GM19240 (cell line): ENCODE results near the gene SREK1.

Source experiments
- DNase-seq: peaks from one replicate; pipeline ENCODE4 v3.0.0; 2011; ENCODE audit warnings: low spot score; ENCODE audit not compliant: insufficient read length

The SREK1 gene

DNA sequence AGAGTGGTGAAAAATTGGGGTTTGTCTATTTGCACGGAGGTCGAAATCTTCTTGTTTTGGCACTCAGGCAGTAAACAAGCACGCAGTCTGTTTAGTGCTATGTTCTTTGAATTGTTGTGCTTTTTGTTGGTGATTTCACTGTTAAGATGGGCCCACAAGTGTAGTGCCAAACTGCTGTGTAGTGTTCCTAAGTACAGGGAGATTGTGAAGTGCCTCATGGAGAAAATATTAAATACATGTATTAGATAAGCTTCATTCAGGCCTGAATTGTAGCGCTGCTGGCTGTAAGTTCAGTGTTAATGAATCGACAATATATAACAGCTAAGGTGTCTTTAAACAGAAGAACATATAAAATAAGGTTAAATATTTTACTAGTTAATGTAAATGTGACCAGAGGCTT is 17.3 kb downstream of the SREK1 start:
- DNase-seq, result no peak

DNA sequence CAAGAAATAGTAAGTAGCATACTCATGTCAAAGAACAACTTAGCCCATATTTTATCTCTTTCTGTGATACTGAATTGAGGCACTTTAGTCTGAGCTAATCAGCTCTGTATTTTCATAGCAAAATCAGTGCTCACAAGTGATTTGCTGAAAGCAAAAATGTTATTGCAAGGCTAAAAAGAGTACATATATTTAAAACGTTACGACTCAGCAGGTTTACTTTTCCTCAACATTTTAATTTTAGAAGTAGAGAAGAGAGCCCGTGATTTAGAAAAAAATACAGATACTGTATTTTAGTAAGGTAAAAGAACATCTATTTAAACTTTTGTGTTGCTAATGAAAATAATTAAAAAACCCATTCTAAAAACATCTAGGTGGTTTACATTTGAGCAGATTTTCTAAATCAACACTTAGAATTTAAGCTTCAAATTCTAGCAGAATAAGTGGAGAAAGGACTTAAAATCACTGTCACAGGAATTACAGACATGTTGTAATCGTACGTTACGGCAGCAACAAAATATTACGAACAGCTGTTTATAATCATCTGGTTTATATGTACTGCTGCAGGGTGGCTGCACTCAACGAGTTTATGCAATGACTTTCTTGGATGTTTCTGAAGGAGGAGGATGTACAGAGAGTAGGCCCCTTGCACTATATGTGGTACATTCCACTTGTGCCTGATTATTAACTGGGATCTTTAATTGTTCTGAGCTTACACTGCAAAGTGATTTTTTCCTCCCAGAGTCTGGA is 20.1 kb downstream of the SREK1 start:
- no peak for DNase-seq

DNA sequence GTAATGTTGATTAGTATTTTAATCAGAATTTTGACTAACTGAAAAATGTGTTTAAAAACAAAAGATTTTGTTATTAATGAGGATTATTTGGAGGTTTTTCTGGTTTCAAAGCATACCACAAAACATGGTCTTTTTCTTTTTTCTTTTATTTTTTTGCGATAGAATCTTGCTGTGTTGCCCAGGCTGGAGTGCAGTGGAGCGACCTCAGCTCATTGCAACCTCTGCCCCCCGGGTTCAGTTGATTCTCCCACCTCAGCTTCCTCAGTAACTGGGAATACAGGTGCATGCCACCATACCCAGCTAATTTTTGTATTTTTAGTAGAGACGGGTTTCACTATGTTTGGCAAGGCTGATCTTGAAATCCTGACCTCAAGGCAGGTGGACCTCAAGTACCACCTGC is 24.1 kb downstream of the SREK1 start:
- DNase-seq, result no peak

DNA sequence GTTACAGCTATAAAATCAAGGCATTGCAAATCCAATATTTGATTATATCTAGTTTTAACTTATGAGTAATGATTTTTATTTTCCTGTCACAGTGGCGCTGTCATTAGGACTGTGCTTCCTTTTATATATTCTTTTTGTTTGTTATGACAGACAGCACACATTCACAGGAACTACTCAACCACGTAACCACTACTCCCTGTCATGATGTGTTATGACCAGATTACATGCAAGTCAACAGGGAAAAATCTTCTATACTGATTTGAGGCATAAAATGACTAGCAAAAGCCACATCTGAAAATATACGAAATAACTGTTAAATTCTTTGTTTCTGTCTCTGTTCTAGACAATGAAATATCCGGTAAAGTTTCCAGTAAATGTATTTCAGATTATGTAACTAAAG is 25.4 kb downstream of the SREK1 start:
- no peak for DNase-seq

DNA sequence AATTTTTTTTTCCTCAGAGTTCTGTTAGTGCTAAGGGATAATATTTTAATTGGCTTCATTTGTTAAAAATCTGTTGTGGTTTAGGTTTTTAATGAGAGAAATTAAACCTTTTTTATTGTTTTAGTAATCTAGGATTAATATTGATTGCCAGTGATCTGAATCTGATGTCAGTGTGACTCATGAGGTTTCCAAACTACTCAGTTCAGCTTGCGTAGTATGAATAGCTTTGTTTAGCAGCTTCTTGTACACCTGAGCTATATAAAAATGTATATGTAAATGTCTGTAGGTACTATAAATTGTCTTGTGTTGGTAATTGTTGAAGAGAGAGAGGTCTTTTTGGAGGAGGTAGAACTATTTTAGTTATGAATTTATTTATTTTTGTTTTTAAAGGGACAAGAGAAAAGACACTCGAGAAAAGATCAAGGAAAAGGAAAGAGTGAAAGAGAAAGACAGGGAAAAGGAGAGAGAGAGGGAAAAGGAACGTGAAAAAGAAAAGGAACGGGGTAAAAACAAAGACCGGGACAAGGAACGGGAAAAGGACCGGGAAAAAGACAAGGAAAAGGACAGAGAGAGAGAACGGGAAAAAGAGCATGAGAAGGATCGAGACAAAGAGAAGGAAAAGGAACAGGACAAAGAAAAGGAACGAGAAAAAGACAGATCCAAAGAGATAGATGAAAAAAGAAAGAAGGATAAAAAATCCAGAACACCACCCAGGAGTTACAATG is 26.3 kb downstream of the SREK1 start:
- DNase-seq, result no peak

DNA sequence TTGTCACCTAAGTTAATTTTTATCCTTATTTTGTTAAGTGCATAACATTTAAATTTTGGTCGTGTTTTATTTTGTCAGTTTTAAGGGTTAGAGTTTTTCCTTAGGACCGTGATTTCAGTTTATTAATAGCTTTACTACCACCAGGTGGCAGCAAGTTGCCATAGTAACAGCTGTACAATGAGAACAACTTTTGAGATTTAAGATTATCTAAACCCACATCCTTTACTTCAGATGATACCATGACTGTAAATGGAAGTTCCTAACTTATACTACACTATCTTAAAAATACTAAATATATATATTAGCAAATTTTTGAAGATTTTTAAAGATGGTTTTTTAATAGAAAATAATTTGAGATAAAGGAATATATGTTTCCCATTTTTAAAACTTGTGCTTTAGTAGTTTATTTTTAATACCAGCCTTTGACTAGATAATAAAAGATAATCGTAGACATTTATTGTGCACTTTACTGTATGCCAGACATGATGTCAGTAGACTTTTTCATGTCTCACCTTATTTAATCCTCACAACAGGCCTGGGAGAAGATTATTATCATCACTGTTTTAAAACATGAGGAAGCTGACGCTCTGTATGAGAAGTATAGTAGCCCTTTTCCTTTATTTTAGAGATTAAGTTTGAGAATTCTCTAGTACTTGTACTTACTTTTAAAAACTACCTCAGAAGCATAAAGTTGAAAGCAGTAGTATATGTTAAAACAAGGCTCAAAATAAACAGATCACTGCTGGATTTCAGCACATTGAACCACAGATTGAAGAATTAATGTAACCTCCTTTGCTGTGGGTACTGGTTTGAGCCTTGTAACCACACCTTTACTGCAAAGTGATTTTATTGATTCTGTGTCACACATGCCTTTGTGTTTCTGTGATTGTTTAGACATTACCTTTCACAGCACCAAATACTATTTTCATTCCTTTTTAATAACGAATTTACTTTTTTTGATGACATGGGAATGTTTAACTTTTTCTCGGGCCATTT is 27.5 kb downstream of the SREK1 start:
- DNase-seq, result no peak

DNA sequence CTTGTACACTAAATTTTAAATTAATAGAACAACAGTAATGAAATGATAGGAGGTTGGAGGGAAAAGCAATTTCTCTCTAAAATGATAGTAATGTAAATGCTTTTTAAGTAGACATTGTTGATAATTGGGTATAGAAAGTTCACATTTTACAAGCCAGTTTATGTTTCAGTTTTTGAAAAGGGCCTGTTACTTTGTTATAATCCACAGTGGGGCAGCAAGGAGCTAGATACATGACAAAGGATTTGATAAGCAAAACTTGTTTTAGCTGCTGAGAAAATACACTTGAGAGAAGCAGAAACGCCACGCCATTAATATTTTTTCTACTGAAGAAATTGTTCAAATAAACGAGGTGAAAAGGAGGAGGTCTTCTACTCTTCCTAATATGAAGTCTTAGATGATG is 30.2 kb downstream of the SREK1 start:
- DNase-seq, result no peak

DNA sequence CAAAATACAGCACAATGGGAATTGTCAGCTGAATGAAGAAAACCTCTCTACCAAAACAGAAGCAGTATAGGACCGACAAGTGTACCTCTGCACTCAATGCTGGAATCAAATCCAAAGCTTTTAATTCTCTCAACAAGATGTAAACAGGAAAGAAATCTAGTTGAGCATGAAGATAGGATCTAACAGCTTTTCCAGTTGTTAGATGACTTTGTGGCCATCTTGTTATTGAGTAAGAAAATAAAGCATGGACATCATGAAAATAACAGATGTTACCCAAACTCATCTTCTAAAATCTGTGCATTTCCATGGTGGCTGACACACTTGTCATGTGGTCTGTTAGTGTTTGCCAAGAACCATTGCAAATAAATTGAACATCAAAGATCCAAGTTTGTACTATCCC is 34.7 kb downstream of the SREK1 start:
- DNase-seq, result no peak

DNA sequence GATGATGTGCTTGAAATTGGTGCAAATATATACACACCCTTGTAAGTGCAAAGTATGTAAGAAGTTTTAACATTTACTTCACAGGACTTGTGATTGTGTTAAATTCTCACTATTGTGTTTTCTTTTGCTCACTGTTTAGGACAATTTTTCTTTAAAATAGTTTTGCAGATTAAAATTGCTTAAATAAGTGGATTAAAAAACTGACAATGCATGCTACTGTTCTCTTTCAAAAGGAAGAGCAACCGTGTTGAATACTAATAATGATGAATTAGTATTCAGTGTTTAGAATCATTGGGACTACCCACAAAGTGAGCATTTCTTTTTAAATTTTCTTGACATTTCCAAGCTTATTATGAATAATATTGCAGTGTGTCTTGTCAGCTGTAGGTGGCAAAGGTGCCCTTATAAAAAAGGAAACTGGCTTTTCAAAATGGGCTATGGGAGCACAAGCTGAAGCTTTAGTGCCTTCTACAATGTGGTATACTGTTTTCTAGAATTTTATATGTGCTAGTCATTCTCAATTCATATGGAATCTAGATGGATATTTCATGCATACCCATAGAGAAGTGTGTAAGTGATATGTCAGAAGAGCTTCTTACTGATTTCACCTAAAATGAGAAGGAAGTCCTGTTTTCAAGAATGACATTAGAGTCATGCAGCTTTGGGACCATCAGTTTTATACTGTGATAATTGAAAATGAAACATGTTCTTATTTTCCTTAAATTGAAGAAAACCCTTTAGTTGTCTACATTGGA is 35.4 kb downstream of the SREK1 start:
- DNase-seq, result no peak

DNA sequence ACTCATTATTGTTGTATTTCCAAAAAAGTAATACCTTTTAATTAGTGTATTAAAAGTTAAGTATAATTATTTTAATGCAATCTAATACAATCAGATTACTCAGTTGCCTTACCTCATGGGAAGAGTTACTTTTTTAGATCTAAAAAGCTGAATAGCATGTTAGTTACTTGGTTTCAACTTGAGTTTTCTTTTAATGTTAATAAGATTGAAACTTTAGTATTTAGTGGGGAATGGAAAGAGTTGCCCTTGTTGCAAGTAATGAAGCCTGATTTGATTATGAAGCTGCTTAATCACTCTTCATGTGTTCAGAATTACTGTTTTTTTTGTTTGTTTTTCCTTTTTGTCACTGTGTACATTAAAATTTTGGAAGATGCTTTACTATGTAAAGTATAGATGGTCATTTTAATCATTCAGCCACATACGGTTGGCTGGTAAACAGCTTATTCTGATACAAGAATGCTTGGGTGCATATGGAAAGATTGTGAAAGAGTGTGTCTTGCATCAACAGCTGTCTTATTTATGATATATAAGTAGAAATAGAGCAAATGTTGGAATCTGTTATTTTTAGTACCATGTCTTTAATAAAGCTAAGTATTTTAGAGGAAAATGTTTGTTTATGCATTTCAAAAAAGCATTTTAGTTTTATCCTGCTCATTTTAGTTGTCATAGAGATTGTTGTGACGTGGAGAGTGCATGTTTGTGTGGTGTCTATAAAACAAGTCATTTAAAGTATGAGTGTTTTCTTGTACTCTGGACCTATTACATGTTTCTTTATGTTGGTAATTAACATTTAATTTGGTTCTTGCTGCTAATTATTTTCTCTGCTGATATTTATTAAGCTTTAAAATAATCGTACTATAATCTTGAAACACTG is 36.4 kb downstream of the SREK1 start:
- no peak for DNase-seq

DNA sequence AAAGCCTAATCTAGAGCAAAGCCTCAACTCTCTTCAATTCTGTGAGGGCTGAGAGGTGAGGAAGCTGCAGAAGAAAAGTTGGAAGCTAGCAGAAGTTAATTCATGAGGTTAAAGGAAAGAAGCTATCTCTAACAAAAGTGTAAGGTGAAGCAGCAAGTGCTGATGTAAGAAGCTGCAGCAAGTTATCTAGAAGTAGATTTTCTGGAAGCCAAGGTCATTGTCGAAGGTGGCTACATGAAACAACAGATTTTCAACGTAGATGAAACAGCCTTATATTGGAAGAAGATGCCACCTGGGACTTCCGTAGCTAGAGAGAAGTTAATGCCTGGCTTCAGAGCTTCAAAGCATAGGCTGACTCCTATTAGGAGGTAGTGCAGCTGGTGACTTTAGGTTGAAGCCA is 42.0 kb downstream of the SREK1 start:
- DNase-seq, result no peak

DNA sequence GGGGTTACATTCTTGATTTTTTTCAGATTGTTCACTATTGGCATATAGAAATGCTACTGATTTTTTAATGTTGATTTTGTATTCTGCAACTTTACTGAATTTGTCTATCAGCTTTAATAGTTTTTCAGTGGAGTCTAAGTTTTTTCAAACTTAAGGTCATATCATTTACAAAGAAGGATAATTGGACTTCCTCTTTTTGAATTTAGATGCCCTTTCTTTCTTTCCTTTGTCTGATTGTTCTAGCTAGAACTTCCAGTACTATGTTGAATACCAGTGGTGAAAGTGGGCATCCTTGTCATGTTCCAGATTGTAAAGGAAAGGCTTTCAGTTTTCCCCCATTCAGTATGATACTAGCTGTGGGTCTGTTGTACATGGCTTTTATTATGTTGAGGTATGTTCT is 49.3 kb downstream of the SREK1 start:
- no peak for DNase-seq

DNA sequence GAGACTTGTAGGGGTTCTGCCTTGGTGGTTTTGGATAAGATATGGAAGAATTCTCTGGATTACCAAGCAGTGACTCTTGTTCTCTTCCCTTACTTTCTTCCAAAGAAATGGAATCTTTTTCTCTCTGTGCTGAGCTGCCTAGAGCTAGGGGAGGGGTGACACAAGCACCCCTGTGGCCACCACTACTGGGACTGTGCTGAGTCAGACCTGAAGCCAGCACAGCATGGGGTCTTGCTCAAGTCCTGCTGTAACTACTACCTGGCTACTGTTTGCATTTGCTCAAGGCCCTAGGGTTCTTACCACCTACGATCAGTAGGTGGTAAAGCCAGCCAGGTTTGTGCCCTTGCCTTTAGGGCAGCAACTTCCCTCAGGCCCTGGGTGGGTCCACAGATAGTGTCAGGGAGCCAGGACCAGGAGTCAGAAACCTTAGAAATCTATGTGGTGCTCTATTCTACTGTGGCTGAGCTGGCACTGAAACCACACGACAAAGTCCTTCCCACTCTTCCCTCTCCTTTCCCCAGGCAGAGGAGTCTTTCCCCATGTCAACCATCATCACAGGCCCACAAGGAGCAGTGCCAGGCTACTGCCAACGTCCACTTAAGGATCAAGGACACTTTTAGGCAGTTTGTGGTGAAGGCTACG is 53.8 kb downstream of the SREK1 start:
- no peak for DNase-seq

DNA sequence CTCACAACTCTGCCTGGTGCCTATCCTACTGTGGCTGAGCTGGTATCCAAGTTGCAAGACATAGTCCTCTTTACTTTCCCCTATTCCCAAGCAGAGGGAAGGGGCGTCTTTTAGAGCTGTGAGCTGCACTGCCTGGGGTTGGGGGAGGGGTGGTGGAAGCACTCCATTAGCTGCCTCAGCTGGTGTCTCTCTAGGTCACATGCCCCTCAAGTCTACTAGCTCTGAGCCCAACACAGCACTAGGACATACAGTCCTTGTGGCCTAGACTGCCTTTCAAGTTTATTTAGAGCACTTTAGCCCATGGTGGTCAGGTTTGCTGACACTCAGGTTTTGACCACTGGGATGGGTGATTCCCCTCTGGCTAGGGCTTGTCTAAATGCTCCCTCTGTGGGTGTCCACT is 54.7 kb downstream of the SREK1 start:
- no peak for DNase-seq

DNA sequence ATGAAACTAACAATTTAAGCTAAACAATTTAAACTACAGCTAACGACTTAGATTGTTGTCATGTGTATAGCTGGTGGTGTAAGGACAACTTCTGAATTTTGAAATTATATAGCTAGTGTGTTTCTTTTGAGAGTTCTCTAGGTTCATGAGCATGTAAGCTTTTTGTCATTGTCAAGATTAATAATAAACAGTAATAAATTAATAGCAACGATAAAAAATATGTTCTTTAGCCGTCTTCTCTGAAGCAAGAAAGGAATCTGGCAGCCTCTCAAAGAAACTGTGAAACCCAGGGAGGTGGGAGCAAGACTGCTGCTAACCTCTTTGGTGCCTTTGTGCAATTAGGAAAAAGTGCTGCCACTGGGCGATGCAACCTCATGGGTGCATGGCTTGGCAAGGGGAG is 59.4 kb downstream of the SREK1 start:
- DNase-seq, result no peak

DNA sequence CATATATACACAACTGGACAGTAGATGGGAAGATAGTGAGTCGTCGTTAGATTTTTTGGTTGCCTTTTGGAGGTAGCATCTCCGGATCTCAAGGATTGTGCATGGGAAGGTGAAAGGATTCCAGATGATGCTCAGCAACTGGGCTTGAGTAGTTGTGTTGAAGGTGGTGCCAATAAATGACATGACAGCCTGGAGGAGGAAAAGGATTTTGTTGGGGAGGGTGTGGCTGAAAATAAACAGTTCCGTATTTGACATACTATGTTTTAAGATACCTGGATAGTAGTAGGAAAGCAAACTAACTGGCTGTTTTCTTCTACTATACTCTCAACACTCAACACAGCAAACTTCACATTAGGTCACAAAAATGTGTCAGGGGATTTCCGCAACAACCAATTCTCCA is 62.4 kb downstream of the SREK1 start:
- DNase-seq, result no peak

DNA sequence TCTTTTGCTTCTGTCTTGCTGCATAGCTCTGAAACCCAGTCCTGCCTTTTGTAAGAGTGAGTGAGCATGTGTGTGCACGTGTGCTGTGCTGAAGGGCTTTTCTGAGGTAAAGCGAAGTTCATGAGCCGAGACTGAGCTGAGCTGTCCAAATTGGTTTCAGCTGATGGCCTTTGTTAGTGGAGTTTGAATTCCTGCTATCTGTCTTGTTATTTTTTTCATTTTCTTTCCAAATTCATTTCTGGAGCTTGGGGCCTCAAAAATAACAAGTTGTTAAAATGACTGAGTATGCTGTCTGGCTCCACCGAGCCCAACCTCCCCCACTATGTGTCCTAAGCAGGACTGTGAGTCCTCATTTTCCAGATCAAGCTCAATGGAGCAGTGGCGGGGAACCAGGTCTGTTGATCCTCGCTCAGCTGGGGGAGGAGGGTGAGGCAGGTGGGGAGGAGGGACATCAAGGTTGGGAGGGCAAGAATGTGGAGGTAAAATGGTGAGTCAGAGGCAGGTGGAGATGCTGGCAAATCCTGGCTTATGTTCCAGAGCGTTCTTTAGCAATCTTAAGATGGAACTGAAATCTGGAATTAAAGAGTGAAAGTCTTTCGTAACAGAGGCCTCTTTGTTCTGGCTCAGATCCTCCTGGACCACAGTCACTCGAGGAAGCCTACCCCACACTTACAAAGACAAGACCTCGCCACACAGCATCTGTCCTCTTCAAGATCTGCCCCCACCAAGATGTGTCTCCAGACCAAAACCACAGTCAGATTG is 63.9 kb downstream of the SREK1 start:
- DNase-seq, result no peak

DNA sequence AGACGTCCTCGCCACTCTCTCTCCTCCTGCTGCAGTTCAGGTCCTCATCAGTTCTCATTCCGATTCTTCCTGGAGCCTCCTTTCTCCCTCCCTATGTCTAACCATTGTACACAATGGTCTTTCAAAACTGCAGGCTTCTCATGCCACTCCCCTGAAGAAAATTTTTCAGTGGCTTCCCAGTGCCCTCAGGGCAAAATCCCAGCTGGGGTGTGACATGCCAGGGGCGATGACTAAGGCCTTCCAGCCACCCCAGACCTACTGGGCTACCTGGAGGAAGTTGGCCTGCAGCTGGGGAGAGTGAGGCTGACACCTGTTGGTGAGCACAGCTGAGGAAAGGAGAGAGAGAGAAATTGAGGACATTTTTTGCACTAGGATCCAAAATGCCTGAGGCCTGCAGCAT is 65.2 kb downstream of the SREK1 start:
- DNase-seq, result no peak

DNA sequence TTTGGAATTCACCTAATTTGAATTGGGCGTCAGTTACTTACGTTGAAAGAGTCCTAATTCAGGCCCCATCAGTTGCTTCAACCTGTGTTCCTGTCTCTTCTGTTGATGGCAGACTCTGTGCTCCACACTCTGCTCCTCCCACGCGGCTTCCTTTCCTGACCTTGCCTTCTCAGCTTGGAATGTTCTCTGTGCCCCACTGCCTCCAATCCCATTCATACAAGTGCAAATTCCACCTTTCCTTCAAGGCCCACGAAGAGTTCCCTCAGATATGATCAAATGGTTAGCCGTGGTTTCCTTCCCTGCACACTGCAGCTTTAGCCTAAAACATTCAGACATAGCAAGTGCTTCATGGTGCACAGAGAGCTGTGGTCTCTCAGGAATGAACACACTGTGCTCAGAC is 65.7 kb downstream of the SREK1 start:
- DNase-seq, result no peak
